Activated effector memory CD4-positive, alpha-beta T cell treated with anti-CD3 and anti-CD28 coated beads, Interleukin-2, amount 50 U/mL, for 16 hours (primary cell): ENCODE measurements around the gene RND3.

ENCODE experiments used
- DNase-seq: peaks from one replicate; pipeline ENCODE4 v3.0.0-alpha.2; 2020

Gene RND3

DNA sequence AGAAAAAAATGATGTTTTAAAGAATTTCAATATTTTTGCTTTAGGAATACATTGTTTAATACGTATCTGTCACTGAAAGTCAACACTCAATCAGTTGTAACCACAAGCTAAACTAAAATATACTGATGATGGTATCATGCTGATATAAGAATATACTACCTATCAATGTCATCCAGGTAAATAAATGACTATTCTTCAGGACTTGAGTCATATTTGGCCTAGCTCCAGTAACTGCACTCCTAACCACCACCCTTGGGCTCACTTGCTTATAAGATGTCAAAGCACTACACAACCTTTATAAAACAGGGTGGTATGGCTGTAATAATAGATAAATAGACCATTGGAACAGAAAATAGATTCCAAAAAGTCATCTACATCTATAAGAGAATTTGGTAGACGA lies 48.8 kb downstream of the RND3 start:
- no peak for DNase-seq

DNA sequence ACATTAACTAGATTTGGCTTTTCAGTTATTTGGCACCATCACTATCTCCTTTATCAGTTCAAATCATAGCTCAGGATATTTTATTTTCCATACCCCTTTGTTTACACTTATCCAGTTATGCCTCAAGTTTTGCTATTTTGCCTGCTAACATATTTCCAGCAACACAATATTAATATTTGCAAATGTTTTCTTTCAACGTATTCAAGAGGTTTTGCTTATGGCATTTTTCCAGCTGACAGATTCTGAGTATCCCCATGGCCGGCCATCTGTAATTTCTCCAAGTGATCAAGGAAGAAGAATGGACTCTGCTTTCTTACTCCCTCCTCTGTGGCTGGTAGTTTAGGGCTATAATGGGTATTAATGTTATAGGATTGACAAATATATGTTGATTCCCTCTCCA lies 49.4 kb downstream of the RND3 start:
- no peak for DNase-seq

GRCh38 chr2:150432312-150432625 lies 55.2 kb downstream of the RND3 start:
- no peak for DNase-seq

DNA sequence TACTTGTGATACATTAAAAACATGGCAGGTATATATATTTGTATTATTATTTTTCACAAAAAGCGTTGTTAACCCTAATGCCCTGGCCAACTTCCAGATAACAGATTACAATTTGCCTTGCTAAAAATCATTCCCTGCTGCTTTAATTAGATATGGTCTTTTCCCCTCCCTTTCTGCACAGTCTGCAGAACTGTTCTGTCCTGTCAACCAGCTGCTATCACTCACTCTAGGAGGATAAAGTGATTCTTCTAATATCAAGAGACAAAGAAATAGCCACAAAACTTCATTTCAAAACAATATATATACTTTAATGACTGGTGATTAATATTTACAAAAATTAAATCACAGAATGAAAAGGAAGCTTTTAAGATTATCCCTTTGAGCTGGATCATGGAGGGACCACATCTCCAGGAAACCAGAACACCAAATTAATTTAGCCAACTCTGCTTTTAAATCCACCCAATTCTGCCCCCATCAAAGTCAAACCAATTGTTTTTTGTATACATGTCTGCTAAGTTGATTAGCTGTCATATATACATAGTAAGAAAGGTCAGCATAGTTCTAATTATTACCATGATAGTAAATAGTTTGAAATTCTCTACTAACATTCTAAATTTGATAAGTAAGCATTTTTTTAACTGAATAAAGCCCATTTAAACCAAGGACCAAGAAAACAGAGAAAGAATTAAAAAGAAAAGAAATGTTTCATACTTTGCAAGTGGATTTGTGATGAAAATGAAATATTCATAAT lies 55.7 kb downstream of the RND3 start:
- DNase-seq, result no peak

GRCh38 chr2:150429384-150429961 lies 58.0 kb downstream of the RND3 start:
- DNase-seq, result no peak

DNA sequence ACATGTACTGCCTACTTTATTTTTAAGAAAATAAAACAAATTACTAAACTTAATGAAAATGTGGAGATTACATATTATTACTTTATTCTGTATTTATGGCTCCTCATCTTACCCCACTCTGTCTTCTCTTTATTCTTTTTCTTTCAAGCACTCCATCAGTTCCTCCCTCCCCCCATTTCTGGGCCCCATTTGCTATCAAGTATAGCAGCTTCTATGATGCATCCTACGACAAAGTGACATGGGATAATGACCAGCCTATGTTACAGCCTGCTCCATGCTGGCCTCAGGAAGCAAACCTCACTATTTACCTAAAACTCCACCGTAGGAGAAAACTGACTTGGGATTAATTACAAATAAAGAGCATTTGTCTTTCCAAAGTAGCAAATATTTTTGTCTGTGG lies 58.8 kb downstream of the RND3 start:
- DNase-seq, result no peak

DNA sequence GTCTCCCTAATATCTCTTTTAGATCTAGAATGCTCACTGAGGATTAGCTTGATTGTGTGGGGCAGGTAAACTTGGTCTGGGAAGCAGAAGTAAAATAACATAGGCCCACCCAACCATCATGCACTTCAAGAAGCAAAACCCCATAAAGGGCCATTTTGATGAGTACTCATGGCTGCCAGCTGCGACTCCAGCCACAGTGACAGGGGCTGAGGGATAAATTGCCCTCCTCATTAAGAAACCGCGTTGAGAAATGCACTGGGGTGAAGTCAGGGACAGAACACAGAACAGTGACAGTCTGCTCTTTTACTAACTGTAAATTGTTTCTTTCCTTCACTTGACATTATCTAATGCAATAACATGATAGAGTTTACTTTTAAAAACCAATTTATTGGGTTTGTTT lies 60.2 kb downstream of the RND3 start:
- no peak for DNase-seq

- DNase-seq, result no peak
Observed at GRCh38 chr2:150426724-150427123, 60.7 kb downstream of the RND3 start.

DNA sequence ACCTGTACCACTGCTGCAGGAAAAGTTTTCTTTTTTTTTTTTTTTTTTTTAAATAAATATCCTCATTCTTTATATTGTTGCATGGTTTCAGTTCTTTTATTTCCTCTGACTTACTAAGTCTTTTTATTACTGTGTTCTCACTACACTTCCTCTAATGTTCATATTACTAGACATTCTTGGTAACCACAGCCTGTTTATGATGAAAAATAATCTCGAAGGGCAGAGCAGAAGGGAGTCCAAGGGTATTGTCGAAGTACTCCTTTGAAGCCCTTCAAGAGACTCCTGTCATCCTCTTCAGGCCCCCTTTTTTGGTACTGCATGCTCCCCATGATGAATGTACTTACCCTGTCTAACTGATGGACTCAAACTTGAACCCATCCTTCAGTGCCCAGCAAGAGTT lies 61.2 kb downstream of the RND3 start:
- no peak for DNase-seq

DNA sequence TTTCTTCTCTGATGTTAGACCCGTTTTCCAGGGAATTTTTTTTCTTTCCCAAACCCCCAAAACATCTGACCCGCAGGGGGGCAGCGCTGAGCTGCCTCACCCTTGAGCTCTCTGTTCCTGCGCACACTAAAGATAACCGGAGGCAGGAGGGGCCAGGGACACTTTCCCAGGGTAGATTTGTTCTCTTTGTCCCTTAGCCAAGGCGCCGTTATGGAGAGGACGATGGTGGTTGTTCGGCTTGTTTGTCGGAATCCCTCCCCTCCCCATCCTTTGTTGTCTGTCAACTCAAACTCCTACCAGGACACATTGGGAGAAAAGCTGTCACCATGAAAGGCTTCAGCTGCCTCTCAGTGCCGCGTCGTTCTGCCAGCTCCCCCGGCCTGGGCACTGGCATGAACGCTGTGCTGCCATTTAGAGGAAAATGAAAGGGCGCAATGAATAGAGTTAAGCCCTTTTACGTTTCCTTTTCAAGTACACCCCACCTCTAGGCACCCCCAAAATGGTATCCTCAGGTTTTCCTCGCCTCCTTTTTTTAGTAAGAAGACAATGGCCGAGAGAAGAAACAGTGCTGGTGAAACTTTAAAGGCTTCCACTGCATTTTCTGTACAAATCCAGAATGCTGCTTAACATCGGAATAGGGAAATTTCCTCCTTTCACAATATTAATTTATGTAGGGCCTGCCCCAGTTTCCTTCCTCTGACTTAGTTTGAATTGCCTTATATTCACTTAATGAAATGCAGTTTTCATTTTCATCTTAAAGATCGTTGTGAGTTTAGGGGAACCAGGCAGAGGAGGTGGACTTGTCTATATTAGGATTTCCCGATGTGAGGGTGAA lies 62.1 kb downstream of the RND3 start:
- no peak for DNase-seq

DNA sequence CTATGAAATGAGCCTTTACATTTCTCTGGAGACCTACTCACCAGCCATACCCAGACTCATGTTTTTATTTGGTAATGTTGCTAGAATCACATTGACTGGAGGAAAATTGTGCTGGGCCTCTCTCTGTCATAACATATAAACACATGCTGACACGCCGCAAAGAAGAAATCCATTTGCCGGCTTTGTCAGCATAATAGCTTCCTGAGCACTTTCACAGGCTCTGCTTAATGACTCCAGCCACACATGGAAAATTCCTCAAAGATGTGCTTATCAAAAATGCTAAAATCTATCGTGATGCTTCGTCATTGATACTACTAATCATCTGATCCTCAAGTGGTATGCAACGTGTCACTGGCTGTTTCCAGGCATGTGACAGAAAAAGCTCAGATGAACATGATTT lies 63.1 kb downstream of the RND3 start:
- DNase-seq, result no peak

DNA sequence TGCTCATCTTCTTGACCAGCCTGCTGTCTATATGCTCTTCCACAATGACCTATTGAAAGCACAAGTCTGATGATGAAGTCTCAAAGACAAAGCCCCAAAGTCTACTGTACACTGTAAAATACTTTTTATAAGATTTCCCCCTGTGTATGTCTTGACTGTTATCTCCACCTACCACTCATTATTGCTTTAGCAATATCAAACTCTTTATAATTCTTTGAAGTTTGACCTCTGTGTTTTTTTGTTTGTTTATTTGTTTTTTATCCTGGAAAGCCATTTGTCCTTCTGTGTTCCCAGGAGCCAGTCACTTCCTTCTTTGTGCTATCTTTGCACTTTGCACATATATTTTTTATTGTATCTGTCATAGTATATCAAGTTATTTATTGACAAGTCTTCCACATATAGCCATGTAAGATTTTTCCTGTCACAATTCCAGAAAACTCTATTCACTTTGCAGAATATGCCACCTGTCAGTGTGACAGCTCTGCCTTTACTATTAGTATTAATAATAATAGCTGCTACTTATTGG lies 66.3 kb downstream of the RND3 start:
- no peak for DNase-seq

DNA sequence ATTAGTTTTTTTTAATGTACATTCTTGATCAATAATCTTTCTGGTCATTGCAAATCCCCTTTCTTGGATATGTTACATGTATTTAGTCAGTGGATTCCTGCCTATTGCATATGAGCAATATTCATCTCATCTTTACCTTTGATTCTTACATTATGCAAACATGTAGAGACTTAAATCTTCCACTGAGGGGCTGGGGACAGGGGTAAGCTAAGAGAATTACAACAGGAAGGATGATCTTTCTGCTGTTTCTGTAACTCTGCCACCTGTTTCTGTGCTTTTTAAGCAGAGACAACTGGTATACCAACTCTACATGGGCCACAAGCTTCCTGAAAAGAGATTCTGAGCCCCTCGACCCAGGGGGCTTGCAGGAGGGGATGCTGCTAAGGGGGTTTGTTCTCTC lies 68.6 kb downstream of the RND3 start:
- DNase-seq, result no peak
